ENCODE data around the gene C16orf46.
A peak's percentile ranks its signal among the peaks of the same experiment; 100 is the strongest.
"Not testable (repeated sequence)": the region's sequence is repeated elsewhere in the genome, so short reads cannot be mapped to it uniquely, and the experiment has no call there.

C16orf46 gene, protein sequence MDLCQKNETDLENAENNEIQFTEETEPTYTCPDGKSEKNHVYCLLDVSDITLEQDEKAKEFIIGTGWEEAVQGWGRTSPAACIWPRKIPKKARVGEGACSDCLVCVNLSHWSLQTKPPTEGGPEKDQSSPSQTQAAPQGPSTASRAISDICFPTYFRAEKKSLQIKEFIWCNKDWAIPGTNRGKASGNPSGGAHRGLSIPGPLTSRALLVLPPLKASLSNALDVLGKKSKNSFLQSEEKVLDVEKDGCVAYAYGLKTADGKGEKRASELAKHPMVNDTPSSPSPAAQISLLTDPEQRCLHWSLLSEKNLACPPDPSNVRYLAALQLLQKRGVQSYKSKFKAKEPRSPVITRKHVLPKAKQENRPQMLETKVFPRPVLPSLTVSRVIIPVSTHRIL

DNA sequence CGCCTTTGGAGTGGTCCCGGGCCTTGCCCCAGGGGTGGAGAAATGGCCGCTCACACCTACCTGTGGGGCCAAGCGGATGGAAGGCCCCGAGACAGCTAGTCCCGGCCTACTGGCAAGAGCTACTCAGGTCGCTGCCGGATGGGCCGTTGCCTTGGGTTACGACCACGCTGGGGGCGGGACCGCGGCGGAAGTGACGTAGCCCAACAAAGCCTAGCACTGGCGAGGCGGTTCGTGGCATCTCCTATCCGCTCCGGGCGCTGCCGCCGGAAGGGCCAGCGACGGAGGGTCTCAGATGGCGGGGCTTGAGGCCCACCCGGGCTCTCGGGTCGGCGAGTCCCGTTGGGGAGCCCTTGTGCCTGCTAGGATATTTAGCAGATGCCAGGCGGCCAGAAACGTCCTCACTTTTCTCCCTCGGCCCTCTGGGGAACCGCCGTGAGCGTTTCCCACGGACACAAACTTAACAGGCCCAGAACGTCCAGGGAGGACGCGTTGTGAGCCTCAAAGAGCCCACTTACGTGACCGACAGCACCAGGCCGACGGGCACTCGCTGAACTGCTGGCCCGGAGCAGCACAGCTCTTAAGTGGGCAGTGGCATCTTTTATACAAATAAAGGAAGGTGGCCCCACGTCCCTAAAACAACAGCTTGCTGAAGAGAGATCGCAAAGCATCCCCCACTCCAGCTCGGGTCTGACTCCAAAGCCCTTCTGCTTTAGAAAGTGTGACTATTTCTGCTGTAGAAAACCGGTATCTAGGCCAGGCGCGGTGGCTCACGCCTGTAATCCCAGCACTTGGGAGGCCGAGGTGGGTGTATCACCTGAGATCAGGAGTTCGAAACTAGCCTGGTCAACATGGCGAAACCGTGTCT, at the start of gene C16orf46:
Gene C16orf46 (minus strand): TSS at position 163 of the 865 bp plus-strand sequence. CDS start 13,283 bp downstream, outside the sequence.
- peak within 1 kb of the TSS; percentile 74 for H3K4me3 ChIP-seq (ENCODE audit: low read length)
- no peak for TF ChIP-seq ZNF274 (IDR thresholded peaks at IDR 0.05; ENCODE audit: low read depth, low read length)

DNA sequence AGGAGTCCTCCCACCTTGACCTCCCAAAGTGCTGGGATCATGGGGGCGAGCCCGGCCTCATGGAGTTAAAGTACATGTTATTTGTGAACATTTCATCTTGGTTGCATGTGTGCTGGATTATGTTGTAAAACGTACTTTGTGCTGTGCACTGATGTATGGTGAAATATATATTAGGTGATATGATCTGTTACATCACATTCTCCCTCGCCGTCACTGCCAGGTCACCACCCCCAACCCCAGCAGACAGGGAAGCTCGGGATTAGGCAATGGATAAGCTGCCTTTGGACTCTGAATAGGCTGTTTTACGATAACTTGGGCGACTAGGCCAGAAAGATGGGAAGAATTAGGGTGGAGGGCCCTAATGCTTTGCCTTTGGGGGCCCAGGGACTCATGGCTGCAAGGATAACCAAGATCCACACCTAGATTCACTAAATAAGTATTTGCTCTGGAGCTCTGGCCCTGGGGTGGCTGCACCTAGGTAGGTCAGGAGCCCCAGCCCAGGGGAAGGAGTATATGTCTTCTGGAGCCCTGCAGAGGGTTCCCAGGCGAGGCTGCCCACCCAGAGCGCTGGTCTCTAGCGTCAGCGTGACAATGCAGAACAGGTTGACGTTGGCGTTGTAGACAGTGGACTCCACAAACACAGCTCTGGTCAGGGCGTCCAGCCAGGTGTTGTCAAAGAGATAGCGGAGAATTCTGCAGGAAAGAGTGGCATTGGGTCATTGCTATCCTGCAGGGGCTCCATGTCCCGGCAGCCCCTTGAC, 46.2 kb upstream of the C16orf46 start:
- TF ChIP-seq ZNF274 (IDR thresholded peaks at IDR 0.05; ENCODE audit: low read depth, low read length): no peak

DNA sequence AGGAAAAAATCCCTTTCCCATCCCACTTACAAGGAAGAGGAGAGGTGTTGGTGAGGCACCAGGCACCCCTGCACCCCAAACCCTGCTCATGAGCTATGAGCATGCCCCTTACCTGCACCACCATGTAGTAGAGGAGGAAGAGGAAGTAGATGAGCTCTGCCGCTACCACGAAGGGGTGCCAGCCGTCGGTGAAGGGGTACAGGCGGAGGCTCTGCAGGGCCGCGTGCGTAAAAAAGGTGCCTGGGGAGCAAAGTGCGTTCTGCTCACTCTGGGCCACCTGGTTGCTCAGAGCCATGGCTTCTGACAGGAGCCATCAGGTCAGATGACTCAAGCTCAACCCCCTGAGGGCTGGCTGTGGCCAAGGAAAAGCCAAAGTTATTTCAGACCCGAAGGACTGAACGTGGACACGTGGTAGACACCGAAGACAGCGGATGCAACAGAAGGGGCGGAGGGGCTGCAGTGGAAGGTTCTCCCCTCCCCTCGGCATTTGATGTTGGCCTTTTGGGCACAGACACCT, 44.5 kb upstream of the C16orf46 start:
- H3K4me3 ChIP-seq (ENCODE audit: low read length): no peak overlapping the region
- no peak for TF ChIP-seq ZNF274 (IDR thresholded peaks at IDR 0.05; ENCODE audit: low read depth, low read length)

More for the DNA sequence above, 46.2 kb upstream of the C16orf46 start:
- no peak overlapping the region for H3K4me3 ChIP-seq (ENCODE audit: low read length)

DNA sequence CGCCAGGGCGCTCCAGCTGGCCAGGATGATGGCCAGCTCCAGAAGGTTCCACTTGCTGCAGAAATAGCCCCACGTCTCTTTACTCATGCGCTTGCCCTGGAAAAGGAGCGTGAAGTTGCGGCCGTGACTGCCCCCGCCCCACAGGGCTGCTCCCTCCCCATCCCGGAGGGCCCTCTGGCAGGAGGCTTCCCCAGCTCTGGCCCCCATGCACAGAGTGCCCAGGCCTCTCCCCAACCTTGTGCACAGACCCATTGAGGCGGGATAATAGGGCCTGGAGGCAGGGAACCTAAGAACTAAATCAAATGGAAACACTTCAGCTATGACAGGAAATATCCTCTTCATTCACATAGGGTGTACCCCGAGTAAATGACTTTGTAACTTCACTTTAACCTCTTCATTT, 40.4 kb upstream of the C16orf46 start:
- TF ChIP-seq ZNF274 (IDR thresholded peaks at IDR 0.05; ENCODE audit: low read depth, low read length): no peak
- H3K4me3 ChIP-seq (ENCODE audit: low read length): no peak overlapping the region

DNA sequence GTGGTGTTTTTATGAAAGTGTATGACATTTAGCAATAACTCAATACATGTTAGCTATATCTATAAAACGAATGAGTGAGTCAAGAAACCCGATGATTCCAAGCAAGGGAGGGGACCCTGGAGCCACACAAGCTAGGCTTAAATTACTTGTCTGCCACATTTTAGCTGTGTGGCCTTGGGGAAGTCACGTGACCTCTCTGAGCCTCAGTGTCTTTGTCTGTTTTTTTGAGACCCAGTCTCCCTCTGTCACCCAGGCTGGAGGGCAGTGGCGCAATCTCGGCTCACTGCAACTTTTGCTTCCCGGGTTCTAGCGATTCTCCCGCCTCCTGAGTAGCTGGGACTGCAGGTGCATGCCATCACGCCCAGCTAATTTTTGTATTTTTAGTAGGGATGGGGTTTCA, 39.2 kb upstream of the C16orf46 start:
- TF ChIP-seq ZNF274 (IDR thresholded peaks at IDR 0.05; ENCODE audit: low read depth, low read length): no peak
- no peak overlapping the region for H3K4me3 ChIP-seq (ENCODE audit: low read length)

DNA sequence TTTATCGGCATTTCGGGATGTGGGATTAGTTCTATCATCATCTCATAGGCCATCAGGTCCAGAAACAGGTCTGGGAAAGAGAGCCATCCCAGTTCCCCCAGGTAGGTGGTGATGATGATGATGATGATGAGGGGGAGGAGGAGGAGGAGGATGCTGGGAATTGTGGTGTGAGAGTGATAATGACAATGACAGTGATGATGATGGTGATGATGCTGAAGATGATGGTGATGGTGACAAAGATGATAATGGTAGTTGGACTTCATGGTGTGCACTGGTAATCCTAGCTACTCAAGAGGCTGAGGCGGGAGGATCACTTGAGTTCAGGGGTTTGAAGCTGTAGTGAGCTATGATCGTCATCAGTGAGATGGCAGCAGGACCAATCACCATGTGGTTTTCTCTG, 35.4 kb upstream of the C16orf46 start:
- no peak overlapping the region for H3K4me3 ChIP-seq (ENCODE audit: low read length)
- no peak for TF ChIP-seq ZNF274 (IDR thresholded peaks at IDR 0.05; ENCODE audit: low read depth, low read length)

DNA sequence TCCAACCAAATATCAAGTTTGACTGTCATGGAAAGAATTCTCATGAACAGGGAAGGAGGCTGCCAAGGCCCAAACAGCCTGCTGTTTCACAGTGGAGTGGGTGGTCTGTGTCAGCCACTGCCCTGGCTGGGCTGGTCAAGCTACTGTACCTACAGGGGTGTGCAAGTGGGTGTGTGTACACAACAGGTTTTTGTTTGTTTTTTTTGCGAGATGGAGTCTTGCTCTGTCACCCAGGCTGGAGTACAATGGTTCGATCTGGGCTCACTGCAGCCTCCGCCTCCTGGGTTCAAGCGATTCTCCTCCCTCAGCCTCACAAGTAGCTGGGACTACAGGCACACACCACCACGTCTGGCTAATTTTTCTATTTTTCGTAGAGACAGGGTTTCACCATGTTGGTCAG, 32.2 kb upstream of the C16orf46 start:
- not testable (repeated sequence) for H3K4me3 ChIP-seq (ENCODE audit: low read length)

DNA sequence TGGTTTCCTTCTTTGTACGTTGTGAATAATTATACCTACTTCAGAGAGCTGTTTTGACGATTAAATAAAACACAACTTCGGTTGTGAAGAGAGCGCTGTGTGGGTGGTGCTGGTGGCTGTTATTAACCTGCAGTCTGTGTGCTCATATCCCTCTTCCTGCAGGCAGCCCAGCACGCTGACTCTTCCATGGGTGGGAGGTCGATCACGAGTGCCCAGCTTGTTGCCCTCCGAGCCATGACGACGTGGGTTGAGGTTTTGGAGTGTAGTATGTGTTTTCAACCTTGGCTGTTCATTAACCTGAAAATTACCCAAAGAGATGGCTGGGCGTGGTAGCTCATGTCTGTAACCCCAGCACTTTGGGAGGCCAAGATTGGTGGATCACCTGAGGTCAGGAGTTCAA, 30.5 kb upstream of the C16orf46 start:
- no peak for TF ChIP-seq ZNF274 (IDR thresholded peaks at IDR 0.05; ENCODE audit: low read depth, low read length)
- H3K4me3 ChIP-seq (ENCODE audit: low read length): no peak overlapping the region

DNA sequence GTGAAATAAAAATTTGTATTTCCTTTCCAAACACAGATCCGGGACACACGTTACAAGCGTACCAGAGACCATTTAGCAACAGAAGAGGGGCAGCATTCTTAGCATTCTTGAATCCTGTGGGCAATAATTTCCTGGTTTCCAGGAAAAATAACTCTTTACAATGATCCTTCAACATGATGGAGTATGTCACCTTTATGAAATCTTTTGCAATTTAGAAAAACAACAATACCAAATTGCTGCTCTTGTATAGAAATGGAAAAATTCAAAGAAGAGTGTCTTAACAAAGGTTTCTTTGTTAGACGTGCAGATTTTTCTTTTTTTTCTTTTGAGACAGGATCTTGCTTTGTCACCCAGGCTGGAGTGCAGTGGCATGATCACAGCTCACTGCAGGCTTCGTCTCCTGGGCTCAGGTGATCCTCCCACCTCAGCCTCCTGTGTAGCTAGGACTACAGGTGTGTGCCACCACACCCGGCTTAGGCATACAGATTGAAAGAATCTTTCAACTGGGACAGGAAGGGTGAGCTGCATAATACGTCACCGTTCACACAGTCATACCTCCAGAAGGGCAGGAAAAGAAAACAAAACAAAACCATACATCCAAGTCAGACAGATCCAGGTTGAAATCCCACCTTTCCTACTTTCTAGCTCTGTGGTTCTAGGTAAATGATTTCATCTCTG, 29.9 kb upstream of the C16orf46 start:
- H3K4me3 ChIP-seq (ENCODE audit: low read length): no peak overlapping the region
- TF ChIP-seq ZNF274 (IDR thresholded peaks at IDR 0.05; ENCODE audit: low read depth, low read length): no peak

DNA sequence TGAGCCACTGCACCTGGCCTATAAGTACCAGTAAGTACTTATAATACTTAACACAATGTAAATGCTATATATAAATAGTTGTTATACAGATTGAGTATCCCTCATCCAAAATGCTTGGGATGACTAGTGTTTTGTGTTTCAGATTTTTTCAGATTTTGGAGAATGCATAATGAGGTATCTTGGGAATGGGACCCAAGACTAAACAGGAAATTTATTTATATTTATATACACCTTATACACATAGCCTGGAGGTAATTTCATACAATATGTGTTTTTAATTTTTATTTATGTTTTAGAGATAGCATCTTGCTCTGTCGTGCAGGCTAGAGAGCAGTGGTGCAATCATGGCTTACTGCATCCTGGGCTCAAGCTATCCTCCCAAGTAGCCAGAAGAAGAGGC, 28.9 kb upstream of the C16orf46 start:
- no peak overlapping the region for H3K4me3 ChIP-seq (ENCODE audit: low read length)
- TF ChIP-seq ZNF274 (IDR thresholded peaks at IDR 0.05; ENCODE audit: low read depth, low read length): no peak

DNA sequence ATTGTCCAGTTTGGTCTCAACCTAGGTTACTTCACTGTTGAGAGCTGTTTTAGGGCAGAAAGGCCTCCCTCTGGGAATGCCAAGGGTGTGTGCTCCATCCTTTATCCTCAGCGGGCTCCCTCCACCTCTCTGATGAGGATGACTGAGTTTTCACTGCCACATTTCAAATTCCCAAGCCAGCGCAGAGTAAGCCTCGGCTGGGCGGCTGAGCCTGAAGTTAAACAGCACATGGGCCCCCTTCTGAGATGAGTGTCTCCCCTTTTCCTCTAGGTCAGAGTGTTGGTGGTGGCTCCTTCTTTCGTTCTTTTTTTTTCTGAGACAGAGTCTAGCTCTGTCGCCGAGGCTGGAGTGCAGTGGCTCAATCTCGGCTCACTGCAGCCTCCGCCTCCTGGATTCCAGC, 24.7 kb upstream of the C16orf46 start:
- no peak overlapping the region for H3K4me3 ChIP-seq (ENCODE audit: low read length)
- no peak for TF ChIP-seq ZNF274 (IDR thresholded peaks at IDR 0.05; ENCODE audit: low read depth, low read length)

DNA sequence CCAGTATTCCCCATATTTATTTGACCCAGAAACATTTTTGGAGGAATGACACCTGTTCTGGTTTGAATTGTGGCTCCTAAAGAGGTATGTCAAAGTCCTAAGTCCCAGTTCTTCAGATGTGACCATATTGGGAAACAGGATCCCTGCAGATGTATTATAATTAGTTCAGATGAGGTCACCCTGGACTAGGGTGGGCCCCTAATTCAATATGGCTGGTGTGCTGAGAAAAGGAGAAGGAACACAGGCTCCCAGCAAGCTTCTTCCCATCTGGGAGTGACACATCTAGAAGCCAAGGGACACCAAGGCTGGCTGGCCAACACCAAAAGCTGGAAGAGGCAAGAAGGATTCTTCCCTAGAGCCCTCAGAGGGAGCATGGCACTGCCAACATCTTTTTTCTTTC, 22.9 kb upstream of the C16orf46 start:
- TF ChIP-seq ZNF274 (IDR thresholded peaks at IDR 0.05; ENCODE audit: low read depth, low read length): no peak

DNA sequence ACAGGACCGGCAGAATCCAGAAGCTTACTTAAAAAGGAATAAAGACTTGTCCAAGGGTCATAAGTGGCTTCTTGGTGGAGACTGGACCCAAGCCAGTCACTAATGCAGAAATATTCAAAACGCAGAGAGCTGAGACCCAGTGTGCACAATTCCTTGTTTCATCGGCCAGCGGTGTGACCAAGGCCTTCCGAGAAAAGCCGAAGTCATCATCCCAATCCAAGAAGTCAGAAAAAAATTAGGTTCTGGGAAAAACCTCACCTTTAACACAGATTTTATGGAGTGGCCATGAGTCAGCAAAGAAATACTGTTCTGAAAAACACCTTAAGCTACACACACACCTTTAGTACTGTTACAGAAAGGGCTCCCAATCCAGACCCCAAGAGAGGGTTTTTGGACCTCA, 20.2 kb upstream of the C16orf46 start:
- no peak overlapping the region for H3K4me3 ChIP-seq (ENCODE audit: low read length)
- TF ChIP-seq ZNF274 (IDR thresholded peaks at IDR 0.05; ENCODE audit: low read depth, low read length): no peak

More for the DNA sequence above, 22.9 kb upstream of the C16orf46 start:
- no peak overlapping the region for H3K4me3 ChIP-seq (ENCODE audit: low read length)
